Heart right ventricle (tissue), 16 donors: ENCODE measurements around the gene ADAMTS2. TPM values are rescaled to one million over a fixed set of nuclear protein-coding genes. Genes with fewer than 3 reads are reported as not detected.

ENCODE experiments used
- ATAC-seq, 8 donors: fragments of 200-7000 bp; cut with Tn5 transposase; one replicate each; pipeline ENCODE4 v1.9.1; 2020; ENCODE audit warnings: mild to moderate bottlenecking in 8 of 8, moderate library complexity in 8 of 8, moderate number of reproducible peaks in 1 of 8
- DNase-seq, 2 donors: peaks; one replicate each; pipeline ENCODE4 v3.0.0-alpha.2; 2020
- H3K27ac ChIP-seq, 10 donors: fragments of 200-600 bp; sonication (generic) in 2 of 10; one replicate each; pipeline versions ENCODE4 v1.5.0 to v1.8.0; 2020 to 2022; ENCODE audit warnings: mild to moderate bottlenecking in 3 of 10
- H3K27me3 ChIP-seq, 7 donors: fragments of 200-600 bp; one replicate each; pipeline ENCODE4 v1.8.0; 2021 to 2022; ENCODE audit warnings: mild to moderate bottlenecking in 2 of 7
- H3K36me3 ChIP-seq, 9 donors: fragments of 200-600 bp; sonication (generic) in 1 of 9; one replicate each; pipeline versions ENCODE4 v1.5.0 to v1.8.0; 2020 to 2022; ENCODE audit warnings: mild to moderate bottlenecking in 2 of 9
- H3K4me1 ChIP-seq, 9 donors: fragments of 200-600 bp; sonication (generic) in 1 of 9; one replicate each; pipeline versions ENCODE4 v1.5.0 to v1.8.0; 2020 to 2022; ENCODE audit warnings: mild to moderate bottlenecking in 4 of 9
- H3K4me3 ChIP-seq, 10 donors: fragments of 200-600 bp; sonication (generic) in 2 of 10; one replicate each; pipeline versions ENCODE4 v1.5.0 to v1.8.0; 2020 to 2022; ENCODE audit warnings: mild to moderate bottlenecking in 7 of 10, moderate library complexity in 2 of 10
- H3K9me3 ChIP-seq, 11 donors: fragments of 200-600 bp in 10 of 11; sonication (generic) in 2 of 11; one replicate each; pipeline versions ENCODE4 v1.5.0 to v1.8.0; 2013 to 2022; ENCODE audit warnings: mild to moderate bottlenecking in 2 of 11, control low read depth in 1 of 11, moderate library complexity in 1 of 11
- WGBS, 2 donors: extraction: QIAGEN DNeasy Blood & Tissue Kit; methylation state at CpG; one replicate each; pipeline ENCODE4 v1.1.7; 2013; ENCODE audit warnings: inconsistent platforms in 1 of 2; 5-methylcytosine and 5-hydroxymethylcytosine counted together
- intact Hi-C, 10 donors: fragments of 100-400 bp; cut with DNase I; formaldehyde crosslinking; loops; one replicate each; pipeline versions ENCODE4 v1.11.1 to v1.14.2; 2022
- polyA plus RNA-seq, 2 donors: library from polyadenylated mRNA; stranded (reverse); fragments of 200-250 nt; gene quantifications; one replicate each; pipeline ENCODE4 v1.2.3, GENCODE V29; 2013
- total RNA-seq, 10 donors: library from RNA; stranded (reverse); fragmentation: NEBNext Ultra II Directional in 3 of 10; extraction: Animal tissue kit (Norgen Biotek cat#: 25700) in 3 of 10; gene quantifications; one replicate each; pipeline versions ENCODE4 v1.2.1 to v1.2.4, GENCODE V29; 2021 to 2023
- TF ChIP-seq, protein P1 (sequence below), 9 donors: fragments of 200-600 bp; sonication (generic) in 2 of 9; IDR thresholded peaks; one replicate each; pipeline versions ENCODE4 v1.5.0 to v1.8.0; 2021 to 2022; ENCODE audit warnings: antibody characterized with exemption in 9 of 9, mild to moderate bottlenecking in 5 of 9, moderate library complexity in 1 of 9
- donor health status: Arrhythmogenic right ventricular cardiomyopathy.
- donor health status: ischemic (EF 13 %, LVEDD 7.1; RV severe dilation, severe dysfunction).
- donor health status: healthy with polysubstance abuse.
- donor health status: DM: no; HTN: yes; CAD: no.
- donor health status: DM: no; HTN: no; CAD: no.
- donor health status: ischemic (EF 25% LVEDD 6.9; RV normal size, moderate dysfunction).
- donor health status: ischemic (EF 25% LVEDD 5.7; RV mildly dilated, moderate dysfunction).
- donor health status: healthy.
- donor health status: DM: yes; HTN: yes; CAD: no.
- donor health status: Ischemic cardiomyopathy.
- donor health status: ischemic (EF 35%, LVEDD 5.7; RV mildly dilated, moderate dysfunction).
- donor health status: nonischemic (EF 11% LVEDD 7.7; RV severe dilation, severe dysfunction).
- donor health status: DM: yes; HTN: yes; CAD: no.
- donor health status: PGD.
- donor health status: ischemic (EF 29% LVEDD 5.4; RV normal size, mild dysfunction).
- donor health status: nonischemic (EF 23%, LVEDD 6.1; RV moderate dilation, normal function).

Gene ADAMTS2
- total and polyA plus RNA-seq, 12 donors = 1.7 to 13.5 (median 3.9) TPM

DNA sequence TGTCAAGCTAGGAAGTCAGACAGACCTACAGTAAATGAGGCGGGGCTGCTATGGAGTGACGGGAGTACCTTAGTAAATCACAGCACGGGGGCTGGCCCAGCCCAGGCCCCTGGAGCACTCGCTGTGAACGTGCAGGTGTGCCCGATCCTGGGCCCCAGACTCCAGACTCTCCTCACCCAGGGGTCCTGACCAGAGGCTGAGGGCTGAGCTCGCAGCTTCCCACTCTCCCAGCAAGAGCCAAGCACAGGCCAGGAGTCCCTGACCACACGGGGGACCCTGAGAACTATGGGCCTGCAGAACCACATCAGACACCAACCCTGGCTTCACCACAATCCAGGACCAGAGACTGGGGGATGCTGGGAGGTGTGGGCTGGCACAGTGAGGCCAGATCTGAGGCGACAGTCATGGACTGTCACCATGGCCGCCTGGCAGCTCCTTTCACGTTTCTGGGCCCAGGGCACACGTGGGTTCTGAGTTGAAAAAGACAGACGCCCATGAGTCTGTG, 73.4 kb downstream of the ADAMTS2 start:
- Histone ChIP-seq H3K27ac (peak overlapping the region in 2 of 10 donors; percentile 44 to 62), H3K4me3 (no peak overlapping the region), H3K36me3 (peaks cover 0 to 7% (median 0%) of the 10 kb centered on the region in 9 donors), H3K27me3 (no peaks in the 10 kb centered on the region), H3K4me1 (peaks cover 2 to 85% (median 30%) of the 10 kb centered on the region in 9 donors), H3K9me3 (no peaks in the 10 kb centered on the region)
- ATAC-seq (no peak), DNase-seq (no peak)
- TF ChIP-seq, protein P1, sequence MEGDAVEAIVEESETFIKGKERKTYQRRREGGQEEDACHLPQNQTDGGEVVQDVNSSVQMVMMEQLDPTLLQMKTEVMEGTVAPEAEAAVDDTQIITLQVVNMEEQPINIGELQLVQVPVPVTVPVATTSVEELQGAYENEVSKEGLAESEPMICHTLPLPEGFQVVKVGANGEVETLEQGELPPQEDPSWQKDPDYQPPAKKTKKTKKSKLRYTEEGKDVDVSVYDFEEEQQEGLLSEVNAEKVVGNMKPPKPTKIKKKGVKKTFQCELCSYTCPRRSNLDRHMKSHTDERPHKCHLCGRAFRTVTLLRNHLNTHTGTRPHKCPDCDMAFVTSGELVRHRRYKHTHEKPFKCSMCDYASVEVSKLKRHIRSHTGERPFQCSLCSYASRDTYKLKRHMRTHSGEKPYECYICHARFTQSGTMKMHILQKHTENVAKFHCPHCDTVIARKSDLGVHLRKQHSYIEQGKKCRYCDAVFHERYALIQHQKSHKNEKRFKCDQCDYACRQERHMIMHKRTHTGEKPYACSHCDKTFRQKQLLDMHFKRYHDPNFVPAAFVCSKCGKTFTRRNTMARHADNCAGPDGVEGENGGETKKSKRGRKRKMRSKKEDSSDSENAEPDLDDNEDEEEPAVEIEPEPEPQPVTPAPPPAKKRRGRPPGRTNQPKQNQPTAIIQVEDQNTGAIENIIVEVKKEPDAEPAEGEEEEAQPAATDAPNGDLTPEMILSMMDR (IDR thresholded peaks at IDR 0.05) = no peak
- 79 to 84% methylated on average over 13 of the region's 13 CpGs for WGBS, 2 donors
- intact Hi-C loops = no loop called here

DNA sequence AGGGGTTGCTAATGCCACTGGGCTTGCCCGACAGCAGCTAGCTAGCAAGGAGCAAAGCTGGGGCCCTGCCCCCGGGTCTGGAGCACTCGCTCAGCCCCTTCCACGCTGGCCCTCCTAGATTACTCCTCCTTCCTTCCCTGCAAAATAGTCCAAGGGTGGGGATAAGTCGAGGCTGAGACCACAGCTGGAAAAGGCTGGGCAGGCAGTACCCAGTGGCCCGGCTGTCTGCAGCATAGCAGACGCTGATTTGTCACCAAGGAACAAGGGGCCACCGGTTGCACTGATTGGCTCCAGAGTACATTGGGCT, 73.9 kb downstream of the ADAMTS2 start:
- TF ChIP-seq, protein P1 (IDR thresholded peaks at IDR 0.05) = no peak
- peaks cover 0 to 7% (median 0%) of the 10 kb centered on the region in 9 donors for H3K36me3 ChIP-seq
- no peak overlapping the region for H3K4me3 ChIP-seq
- 75 to 78% methylated on average over 8 of the region's 8 CpGs for WGBS, 2 donors
- H3K27ac ChIP-seq = peak overlapping the region in 3 of 10 donors; percentile 62 to 66 (median 62)
- ATAC-seq = no peak
- no peaks in the 10 kb centered on the region for H3K9me3 ChIP-seq
- DNase-seq = no peak
- no peaks in the 10 kb centered on the region for H3K27me3 ChIP-seq
- intact Hi-C loops = no loop called here
- peaks cover 2 to 85% (median 26%) of the 10 kb centered on the region in 9 donors for H3K4me1 ChIP-seq

DNA sequence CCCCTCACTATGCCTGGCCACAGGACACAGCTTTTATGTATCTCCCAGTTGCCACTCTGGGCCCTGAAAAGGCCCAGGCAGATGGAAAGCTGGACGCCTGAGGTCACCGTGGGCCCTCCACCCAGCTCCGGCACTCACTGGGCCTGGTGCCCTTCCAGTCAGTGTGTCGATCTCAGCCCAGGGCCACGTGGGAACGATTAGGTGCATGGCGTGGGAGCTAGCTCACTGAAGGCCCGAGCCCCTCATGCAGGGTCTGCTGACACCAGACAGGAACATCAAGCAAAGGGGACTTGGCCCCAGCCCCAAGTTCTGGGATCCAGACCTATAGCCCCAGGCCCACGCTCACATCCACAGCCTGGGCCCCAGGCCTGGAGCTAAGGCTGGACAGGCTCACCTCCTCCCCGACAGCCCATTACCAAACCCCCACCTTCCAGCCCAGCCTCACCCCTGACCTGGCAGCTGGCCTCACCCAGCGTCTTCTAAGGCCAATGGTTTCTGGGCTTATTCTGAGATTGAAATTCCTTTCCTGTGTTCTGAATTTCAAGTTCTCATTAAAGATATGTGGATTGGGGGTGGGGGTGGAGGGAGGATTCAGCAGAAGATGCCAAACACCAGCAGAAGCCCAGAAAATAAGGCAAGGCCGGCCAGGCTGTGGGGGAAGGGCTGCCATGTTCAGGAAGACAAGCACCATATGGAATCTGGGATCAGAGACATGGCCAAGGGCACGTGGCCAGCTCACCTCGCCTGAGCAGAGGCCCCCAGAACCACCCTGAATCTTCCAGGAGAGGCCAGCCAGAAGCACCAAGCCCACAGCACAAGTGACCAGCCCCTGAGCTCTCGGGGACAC, 74.5 kb downstream of the ADAMTS2 start:
- TF ChIP-seq, protein P1 (IDR thresholded peaks at IDR 0.05) = no peak
- H3K27ac ChIP-seq = peak overlapping the region in 7 of 10 donors; percentile 20 to 66 (median 35)
- no peaks in the 10 kb centered on the region for H3K9me3 ChIP-seq
- intact Hi-C loops = no loop called here
- DNase-seq = no peak
- ATAC-seq = peak in 2 of 8 donors; percentile 4 to 9
- peaks cover 2 to 86% (median 26%) of the 10 kb centered on the region in 9 donors for H3K4me1 ChIP-seq
- 68 to 84% methylated on average over 15 of the region's 15 CpGs for WGBS, 2 donors
- peaks cover 0 to 7% (median 0%) of the 10 kb centered on the region in 9 donors for H3K36me3 ChIP-seq
- no peaks in the 10 kb centered on the region for H3K27me3 ChIP-seq
- H3K4me3 ChIP-seq = no peak overlapping the region

DNA sequence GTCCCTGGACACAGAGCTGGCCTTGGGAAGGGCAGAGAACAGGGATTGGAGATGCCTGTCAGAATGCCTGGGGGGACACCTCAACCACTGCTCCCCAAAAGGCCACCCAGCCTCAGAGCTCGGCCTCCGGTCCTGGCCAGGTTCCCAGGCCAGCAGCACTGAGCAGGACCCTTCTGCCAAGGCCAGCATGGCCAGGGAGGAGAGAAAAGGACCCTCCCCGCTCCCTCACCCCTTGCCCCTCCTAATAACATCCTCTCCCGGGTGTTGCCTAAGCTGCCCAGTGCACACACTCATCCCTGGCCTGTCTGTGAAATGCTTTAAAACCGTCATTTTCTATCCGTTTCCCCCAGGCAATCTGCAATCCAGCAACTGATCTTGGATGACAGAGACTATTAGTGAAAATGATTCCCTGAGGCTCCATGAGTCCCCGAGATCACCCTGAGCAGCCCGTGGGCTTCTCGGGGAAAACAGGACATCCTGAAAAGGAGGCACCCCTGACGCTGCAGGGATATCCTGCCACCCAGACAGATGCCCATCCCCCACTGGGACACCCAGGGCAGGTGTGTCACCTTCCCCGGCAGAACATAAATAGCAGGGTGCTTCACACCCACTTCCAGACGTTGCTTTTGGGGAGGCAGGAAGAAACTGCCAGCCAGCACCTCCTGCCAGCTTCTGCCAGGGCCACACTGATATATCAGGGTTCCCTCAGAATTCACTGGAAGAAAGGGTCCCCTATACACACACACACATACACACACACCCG, 75.3 kb downstream of the ADAMTS2 start:
- intact Hi-C loops = no loop called here
- Histone ChIP-seq H3K27ac (peak overlapping the region in 4 of 10 donors; percentile 34 to 66 (median 44)), H3K27me3 (no peaks in the 10 kb centered on the region), H3K9me3 (no peaks in the 10 kb centered on the region), H3K36me3 (peaks cover 0 to 7% (median 0%) of the 10 kb centered on the region in 9 donors), H3K4me3 (no peak overlapping the region), H3K4me1 (peaks cover 5 to 87% (median 31%) of the 10 kb centered on the region in 9 donors)
- TF ChIP-seq, protein P1 (IDR thresholded peaks at IDR 0.05) = no peak
- ATAC-seq (no peak), DNase-seq (no peak)
- WGBS, 2 donors = 63 to 72% methylated on average over 13 of the region's 13 CpGs
